K562 (cell line): Measurements from ENCODE around the gene PRUNE1. TPM values are rescaled to one million over a fixed set of nuclear protein-coding genes. Genes with fewer than 3 reads are reported as not detected.

ENCODE experiments used
- MAZ ChIP-seq, 2 experiments: fragments of 450-650 bp in 1 of 2; sonication (generic) in 1 of 2; formaldehyde crosslinking; IDR thresholded peaks in 1 of 2; conservative IDR thresholded peaks in 1 of 2; 2 replicates each; pipeline versions ENCODE4 v1.4.0 to v1.5.0; 2020; ENCODE audit warnings: mild to moderate bottlenecking in 1 of 2, missing genetic modification reagents in 1 of 2
- REST ChIP-seq, 2 experiments: fragments of 450-650 bp; formaldehyde crosslinking in 1 of 2; IDR thresholded peaks; 2 replicates each; pipeline versions ENCODE4 v1.4.0 to v1.6.1; 2014 to 2020; ENCODE audit warnings: mild to moderate bottlenecking in 2 of 2, borderline replicate concordance in 1 of 2, low read depth in 1 of 2
- polyA plus RNA-seq, 8 experiments: library from polyadenylated mRNA; depleted of rRNA in 4 of 8; stranded (reverse) in 5 of 8; unstranded in 3 of 8; fragments of >200 nt; fragmentation: Nextera tagmentation in 2 of 8; fragmentation: Illumina TruSeq in 1 of 8; extraction: Ambion mirVana in 2 of 8; extraction: Trizol in 1 of 8; gene quantifications; 2 replicates each; pipeline versions ENCODE4 v1.2.1 to v1.2.3, GENCODE V29; 2011 to 2014; ENCODE audit warnings: inconsistent platforms in 1 of 8, missing spikeins in 1 of 8
- total RNA-seq, 7 experiments: library from RNA; depleted of rRNA in 6 of 7; stranded (reverse); fragments of >200 nt in 6 of 7; fragmentation: Illumina TruSeq in 2 of 7; extraction: Trizol in 2 of 7; gene quantifications; 2 replicates each; pipeline versions ENCODE4 v1.2.1 to v1.2.3, GENCODE V29; 2011 to 2021; ENCODE audit warnings: low replicate concordance in 1 of 7

PRUNE1 gene
- total and polyA plus RNA-seq, 9 of the 15 experiments (the other 6 are each of a cell fraction or from before 2014, with no cell fraction given) = 16.7 to 48.3 (median 26.2) TPM

DNA sequence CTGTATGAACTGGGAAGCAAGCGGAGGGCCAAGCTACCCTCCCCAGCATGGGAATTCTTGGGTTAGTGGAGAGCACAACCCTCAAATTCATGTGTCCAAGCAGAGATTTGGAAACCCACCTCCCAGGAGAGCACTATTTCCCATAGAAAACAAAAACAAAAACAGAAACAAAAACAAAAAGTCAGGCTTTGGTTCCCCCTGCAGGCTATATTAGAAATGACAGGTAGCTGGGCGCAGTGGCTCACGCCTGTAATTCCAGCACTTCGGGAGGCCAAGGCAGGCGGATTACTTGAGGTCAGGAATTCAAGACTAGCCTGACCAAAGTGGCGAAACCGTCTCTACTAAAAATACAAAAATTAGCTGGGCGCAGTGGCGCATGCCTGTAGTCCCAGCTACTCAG is 12.4 kb upstream of the PRUNE1 start (continued):
- TF ChIP-seq REST (IDR thresholded peaks at IDR 0.05; ENCODE audit: borderline replicate concordance) = peak; percentile 56; the same call in 1 of the 2 replicates
- TF ChIP-seq REST (CRISPR knock-in tag; IDR thresholded peaks at IDR 0.05; ENCODE audit: low read depth) = no peak
- TF ChIP-seq MAZ (CRISPR knock-in tag; conservative IDR thresholded peaks at IDR 0.05 in 1 of 2, IDR thresholded peaks at IDR 0.05 in 1 of 2) = peak in 1 of 2 experiments; percentile 21; a peak in 1 of 4 replicates
